Endometrial microvascular endothelial cells (primary cell): ENCODE measurements around the gene GLYAT. TPM values are rescaled to one million over a fixed set of nuclear protein-coding genes. Genes with fewer than 3 reads are reported as not detected.

Experiments used
- in situ Hi-C: cut with HindIII; loops from 2 replicates; pipeline ENCODE4 v1.10.0; 2017; ENCODE audit warnings: low sequenced_read_pairs, low pct_unique_long_range_greater_than_20kb; ENCODE audit errors: inconsistent ontology term
- total RNA-seq: library from RNA; depleted of rRNA; stranded (reverse); fragments of >200 nt; gene quantifications from one replicate; pipeline ENCODE4 v1.2.3, GENCODE V29; 2015; ENCODE audit errors: inconsistent ontology term

Gene GLYAT, protein sequence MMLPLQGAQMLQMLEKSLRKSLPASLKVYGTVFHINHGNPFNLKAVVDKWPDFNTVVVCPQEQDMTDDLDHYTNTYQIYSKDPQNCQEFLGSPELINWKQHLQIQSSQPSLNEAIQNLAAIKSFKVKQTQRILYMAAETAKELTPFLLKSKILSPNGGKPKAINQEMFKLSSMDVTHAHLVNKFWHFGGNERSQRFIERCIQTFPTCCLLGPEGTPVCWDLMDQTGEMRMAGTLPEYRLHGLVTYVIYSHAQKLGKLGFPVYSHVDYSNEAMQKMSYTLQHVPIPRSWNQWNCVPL
- not detected for total RNA-seq

DNA sequence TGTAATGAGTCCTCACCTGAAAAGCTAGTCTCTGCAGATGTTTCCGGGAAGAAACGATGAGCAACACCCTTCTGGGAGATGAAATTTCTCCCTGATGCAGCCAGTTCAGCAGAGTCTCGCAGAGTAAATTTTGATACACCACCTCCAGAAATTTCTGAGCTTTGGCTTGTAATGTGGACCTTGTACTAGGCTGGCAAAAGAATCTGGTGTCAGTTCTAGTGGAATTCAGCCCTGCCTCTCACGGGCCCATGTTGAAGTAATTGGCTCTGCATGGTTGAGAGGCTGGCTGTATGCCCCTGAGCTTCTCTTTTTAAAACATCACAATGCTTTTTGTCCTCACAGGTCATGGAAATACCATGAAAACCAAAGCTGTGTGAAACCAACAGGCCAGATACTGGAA lies at the start of gene GLYAT:
Gene GLYAT (minus strand): TSS at position 125 of the 400 bp plus-strand sequence. CDS start 7,447 bp downstream, outside the sequence.
- in situ Hi-C loops: no loop called here

DNA sequence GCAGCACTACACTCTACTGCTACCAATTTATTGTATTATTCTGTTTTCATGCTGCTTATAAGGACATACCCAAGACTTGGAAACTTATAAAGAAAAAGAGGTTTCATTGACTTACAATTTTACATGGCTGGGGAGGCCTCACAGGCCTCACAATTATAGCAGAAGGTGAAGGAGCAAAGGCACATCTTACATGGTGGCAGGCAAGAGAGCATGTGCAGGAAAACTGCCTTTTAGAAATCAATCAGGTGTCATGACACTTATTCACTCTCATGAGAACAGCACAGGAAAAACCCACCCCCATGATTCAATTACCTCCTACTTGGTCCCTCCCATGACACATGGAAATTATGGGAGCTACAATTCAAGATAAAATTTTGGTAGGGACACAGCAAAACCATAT lies 49.6 kb upstream of the GLYAT start:
- in situ Hi-C loops: no loop called here

DNA sequence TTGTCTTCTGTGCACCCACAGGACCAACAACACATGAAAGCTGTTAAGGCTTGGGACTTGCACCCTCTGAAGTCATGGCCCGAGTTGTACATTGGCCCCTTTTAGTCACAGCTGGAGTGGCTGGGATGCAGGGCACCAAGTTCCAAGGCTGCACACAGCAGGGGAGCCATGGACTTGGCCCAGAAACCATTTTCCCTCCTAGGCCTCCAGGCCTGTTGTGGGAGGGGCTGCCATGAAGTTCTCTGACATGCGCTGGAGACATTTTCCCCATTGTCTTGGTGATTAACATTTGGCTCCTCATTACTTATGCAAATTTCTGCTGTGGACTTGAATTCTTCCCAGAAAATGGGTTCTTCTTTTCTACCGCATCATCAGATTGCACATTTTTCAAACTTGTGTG lies 48.8 kb upstream of the GLYAT start:
- in situ Hi-C loops: no loop called here

DNA sequence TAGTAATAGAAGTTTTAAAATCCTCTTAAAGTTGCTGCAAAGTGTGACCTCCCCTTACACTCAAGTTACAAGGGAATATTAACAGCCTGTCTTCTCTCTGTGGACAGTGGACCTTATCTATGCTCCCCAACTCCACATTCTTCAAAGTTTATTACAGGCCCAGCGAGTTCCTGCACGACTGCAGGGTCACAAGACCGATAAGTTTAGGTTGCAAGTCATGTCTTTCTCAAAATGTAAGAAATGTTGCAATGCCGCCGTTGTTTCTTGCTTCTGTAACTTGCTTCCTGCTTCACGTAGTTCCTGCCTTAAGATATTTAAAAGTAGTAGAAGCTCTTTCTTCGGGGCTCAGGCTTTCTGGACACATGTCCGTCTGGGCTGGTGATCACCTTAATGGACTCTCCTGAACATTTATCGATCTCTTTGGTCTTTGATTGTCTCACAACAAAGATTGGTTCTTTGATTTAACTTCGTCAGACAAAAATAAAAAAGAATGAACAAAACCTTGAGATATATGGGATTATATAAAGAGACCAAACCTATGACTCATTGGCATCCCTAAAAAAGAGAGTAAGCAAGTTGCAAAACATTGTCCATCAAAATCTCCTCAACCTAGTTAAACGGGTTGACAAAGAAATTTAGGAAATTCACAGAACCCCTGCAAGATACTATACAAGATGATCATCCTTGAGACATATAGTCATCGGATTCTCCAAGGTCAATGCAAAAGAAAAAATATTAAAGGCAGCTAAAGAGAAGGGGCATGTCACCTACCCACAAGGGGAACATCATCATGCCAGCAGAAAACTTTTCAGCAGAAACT lies 45.4 kb upstream of the GLYAT start:
- in situ Hi-C loops: no loop called here

DNA sequence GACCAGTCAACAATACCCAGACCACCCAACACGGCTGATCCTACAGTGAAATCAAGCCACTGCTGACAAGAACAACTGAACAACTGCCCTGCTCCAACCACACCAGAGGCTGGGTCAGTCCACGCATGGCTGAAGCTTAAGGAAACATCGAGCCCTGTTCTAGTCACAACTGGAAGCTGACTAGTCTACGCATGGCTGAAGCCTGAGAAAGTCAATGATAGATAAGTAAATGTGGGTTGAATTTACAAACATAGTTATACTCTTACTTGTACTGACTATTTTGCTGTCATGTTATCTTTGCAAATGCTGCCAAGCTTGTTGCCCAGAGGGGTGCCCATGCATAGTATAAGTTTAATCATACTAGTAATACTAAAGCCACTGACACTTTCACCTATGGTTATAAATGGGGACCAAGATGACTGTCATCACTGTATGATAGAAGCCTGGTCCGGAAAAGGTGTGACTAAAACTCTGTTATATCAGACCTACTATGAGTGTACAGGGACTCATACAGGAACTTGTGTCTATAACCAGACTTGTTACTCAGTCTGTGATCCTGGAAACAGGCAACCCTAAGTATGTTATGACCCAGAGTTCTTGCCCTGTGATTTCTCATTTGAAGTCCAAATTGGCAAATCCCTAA lies 43.4 kb upstream of the GLYAT start:
- in situ Hi-C loops: no loop called here

DNA sequence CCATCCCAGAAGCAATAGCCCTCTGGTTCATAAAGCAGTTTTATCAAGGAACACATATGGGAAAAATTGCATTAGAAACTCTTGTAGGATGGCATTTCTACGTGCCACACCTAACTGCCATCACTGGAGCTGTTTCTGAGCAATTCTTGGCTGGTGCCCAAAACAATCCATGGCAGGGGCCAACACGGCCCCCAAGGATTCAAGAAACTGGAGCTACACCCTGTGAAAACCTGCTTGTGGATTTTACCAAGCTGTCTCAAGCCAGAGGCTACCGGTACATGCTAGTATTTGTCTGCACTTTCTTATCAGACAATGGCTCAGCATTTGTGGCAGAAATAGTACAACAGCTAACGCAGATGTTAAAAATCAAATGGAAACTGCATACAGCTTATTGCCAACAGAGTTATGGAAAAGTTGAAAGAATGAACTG lies 42.4 kb upstream of the GLYAT start:
- in situ Hi-C loops: no loop called here

DNA sequence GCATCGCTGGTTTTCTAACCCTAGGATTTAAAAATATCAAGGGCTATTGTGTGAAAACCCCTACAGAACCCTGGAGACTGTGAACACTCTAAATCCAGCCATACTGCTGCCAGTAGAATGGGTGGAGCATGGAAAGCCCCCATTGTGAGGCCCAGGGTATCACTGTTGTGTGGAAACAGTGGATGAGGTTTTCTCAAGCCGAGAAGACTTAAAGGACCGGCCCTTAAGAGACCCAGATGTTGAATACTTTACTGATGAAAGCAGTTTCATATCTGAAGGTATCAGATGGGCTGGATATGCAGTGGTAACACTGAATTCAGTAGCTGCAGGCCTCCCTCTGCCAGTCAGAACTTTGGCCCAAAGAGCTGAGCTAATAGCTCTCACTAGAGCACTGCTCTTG lies 41.6 kb upstream of the GLYAT start:
- in situ Hi-C loops: no loop called here

DNA sequence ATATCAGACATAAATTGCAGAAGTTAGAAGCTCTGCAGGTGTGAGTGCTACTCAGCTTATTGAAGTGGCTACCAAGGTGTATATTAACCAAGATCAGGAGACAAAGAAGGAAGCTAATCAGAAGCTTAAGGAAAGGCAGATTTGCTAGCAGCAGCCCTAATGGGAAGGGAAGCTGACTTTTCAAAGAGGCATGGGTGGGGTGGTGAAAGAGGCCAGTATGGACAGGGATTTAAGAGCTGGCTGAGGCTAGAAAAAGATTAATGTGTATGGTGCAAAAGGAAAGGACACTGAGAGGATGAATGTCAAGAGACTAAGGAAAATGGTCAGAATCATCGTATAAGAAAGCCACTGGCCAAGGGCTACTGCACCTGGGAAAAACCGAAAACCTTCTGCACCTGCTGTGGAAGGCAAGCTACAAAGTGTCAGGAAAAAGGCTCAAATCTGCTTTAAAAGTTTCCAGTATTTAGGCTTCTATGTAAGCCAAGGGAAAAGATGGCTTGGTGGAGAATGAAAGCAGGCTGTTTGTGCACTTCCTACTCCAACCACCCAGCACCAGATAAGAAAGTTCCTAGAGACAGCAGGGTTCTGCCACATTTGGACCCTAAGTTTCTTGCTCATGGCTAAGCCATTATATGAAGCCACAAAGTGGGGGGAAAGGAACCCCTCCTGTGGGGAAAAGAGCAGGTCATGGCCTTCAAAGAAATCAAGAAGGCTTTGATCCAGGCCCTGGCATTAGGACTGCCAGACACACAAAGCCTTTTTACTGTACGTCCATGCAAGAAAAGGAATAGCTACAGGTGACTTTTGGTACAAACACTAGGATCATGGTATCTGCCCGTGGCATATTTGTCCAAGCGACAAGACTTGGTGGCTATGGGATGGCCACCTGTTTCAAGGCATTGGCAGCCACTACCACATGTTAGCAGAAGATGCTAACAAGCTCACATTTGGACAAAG lies 40.9 kb upstream of the GLYAT start:
- in situ Hi-C loops: no loop called here

DNA sequence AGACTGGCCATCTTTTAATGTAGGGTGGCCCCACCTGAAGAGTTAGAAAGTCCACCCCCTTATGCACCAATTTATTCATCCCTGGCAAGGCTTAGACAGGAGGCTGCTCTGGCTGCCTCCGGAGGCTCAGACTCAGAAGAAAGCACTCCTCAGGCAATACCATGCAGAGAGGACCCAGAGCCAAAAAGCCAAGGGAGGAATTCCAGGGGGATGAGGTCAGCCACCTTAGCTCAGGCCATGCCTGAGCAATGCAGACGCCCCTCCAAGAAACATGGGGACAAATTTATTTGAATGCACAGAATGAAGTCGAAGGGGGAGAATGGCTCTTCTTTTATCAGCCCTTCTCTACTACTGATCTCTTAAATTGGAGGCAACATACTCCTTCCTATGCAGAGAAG lies 39.7 kb upstream of the GLYAT start:
- in situ Hi-C loops: no loop called here

DNA sequence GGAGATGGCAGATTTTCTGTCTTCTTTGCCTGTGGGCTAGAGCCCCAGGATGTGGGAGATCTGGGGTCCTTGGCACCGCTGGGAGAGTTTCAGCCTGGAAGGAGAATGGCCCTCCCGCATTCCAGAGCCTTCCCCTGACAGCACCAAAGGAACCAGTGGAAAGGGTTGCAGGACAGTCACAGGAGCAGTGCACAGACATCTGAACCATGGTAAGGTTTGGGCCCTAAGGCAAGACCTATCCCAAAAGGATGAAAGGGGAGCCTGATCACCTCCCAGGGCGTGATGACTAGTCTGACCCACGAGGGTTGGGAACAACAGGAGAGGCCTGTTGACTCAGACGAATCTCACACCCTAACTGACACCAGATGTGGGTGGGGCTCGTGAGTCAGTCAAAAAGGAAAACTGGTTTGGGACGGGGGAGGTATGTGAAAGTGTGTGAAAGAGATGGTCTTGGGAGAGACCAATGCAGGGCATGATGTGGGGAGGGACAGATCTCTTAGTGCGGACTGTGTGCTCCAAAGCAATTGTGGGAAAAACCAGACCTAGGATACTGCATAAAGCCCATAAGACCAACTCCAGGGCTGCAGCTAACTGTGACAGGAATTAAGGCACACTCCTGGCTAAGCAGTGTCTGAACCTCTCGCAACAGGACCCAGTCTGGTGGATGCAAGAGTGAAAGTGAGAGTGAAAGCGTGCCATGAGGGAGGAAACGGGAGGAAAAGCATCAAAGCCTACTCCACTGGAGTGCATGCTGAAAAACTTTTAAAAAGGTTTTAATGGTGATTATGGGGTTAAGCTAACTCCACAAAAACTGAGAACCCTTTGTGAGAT lies 39.1 kb upstream of the GLYAT start:
- in situ Hi-C loops: no loop called here

DNA sequence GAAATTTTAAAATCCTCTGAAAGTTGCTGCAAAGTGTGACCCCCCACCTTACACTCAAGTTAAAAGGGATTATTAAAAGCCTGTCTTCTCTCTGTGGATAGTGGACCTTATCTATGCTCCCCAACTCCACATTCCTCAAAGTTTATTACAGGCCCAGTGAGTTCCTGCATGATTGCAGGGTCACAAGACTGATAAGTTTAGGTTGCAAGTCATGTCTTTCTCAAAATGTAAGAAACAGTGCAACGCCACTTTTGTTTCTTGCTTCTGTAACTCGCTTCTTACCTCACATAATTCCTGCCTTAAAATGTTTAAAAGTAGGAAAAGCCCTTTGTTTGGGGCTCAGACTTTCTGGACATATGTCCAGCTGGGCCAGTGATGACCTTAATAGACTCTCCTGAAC lies 38.4 kb upstream of the GLYAT start:
- in situ Hi-C loops: no loop called here

DNA sequence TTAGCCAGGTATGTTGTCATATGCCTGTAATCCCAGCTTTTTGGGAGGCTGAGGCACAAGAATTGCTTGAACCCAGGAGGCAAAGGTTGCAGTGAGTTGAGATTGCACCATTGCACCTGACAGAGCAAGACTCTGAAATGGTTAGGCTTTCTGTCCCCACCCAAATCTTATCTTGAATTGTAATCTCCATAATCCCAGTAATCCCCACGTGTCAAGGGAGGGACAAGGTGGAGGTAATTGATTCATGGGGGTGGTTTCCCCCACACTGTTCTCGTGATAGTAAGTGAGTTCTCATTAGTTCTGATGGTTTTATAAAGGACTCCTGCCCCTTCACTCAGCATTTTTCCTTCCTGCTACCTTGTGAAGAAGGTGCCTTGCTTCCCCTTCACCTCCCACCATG lies 37.6 kb upstream of the GLYAT start:
- in situ Hi-C loops: no loop called here

DNA sequence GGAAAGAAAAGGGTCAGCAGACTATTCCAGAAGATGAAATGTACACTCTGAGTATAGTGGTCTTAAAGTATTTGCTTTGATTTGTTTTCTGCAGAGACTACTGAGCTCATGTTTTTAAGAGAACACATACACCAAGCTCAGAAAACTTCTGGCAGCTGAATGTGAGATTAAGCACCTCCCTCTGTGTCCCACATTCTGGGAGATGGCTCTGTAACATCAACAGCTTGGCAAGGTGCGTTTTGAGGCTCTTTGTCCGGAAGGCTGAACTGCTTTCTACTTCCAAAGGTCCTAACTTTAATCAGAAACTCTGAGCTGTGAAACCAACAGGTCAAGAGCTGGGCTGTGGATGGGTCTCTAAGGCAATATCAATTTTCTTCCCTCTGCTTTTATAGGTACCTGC lies 36.4 kb upstream of the GLYAT start:
- in situ Hi-C loops: no loop called here

DNA sequence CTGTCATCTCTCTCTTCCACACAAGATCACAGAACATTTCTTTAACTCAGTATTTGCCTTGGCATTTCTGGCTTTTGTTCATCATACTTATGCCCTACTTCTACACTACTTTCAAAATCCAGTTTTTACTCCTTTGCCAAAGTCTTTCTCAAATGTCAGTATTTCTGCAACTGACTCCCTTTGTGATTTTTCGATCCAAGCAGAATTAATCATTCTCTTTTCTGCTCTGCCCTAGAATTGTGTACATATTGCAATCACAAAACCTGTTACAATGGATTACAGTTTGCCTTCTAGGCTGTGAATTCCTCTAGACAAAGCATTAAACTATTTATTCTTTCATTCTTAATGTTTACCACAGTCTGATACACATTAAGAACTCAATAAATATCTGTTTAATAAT lies 33.3 kb upstream of the GLYAT start:
- in situ Hi-C loops: no loop called here

DNA sequence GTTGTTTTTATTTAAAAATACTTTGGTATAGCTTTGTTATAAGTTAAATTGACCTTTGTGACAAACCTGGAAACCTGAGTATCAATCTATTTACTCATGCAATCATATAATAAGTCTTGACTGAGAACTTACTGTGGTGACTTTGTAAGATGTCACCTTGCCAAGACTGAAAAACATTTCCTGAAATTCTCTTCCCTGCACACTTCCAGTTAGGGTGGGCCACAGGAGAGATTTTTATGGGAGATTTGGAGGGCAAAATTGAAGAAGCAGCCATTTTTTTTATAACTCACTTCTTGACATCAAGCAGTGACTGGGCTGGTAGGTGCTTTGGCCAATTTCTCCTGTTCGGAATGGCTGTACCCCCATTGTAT lies 31.4 kb upstream of the GLYAT start:
- in situ Hi-C loops: no loop called here

DNA sequence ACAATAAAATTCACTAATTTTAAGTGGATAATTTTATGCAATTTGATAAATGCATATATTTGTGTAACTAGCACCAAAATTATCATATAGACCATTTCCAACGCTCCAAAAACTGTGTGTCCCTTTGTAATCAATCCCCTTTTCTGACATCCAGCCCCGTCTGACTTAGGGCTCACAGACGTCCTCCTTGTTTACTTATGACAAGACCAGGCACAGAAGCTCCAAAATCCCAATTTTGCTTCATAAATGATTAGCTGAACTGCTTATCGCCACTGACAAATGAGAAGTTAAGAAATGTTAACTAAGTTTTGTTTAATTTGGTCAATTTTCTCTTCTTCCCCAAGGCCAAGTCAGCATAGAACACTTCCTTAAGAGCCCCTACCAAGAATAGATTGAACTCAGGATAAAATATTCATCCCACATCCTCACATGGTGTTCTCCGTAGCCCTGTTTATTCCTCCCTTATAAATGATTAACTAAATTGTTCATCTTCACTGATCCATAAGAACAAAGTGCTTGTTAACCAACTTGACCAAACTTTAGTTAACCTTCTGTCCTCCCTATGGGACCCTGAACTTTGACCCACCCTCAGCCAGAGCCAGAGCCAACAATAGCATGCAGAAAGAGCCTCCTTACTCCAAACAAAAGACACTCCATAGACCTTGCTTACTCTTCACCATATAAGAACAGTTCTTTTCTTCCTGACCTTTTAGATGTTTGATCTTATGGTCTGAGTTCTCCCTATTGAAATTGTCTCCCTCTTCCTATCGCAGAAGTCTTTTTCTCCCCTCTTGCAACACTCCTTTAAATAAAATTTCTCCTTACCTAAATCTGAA lies 30.8 kb upstream of the GLYAT start:
- in situ Hi-C loops: no loop called here

DNA sequence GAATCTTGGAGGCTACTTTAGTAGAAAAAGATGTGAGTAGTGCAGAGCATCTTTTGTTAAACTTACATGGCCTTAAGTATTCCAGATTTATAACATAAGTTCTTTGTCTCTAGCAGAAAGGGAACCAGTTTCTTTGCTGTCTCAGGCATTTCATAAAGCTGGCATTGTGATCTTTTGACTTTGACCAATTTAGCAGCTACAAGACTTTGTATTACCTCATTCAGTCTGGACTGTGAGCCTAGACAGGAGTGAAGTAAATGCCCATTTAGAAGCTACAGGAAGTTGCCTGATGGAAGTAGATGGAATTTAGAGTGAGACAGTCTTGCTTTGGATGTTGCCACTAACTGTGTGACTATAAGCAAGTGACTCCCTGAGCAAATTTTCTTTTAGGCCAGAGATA lies 25.7 kb upstream of the GLYAT start:
- in situ Hi-C loops: no loop called here
